Activated CD4-positive, alpha-beta T cell treated with anti-CD3 and anti-CD28 coated beads for 1 hour (primary cell): Measurements from ENCODE around the gene CHMP4B.

Experiments used
- DNase-seq: peaks from one replicate; pipeline ENCODE4 v3.0.0-alpha.2; 2020

CHMP4B gene

GRCh38 chr20:33866398-33867100 lies 55.4 kb downstream of the CHMP4B start:
- DNase-seq, result no peak

GRCh38 chr20:33868042-33868441 lies 56.9 kb downstream of the CHMP4B start:
- DNase-seq, result no peak

GRCh38 chr20:33868595-33868994 lies 57.4 kb downstream of the CHMP4B start:
- no peak for DNase-seq

GRCh38 chr20:33869283-33869682 lies 58.1 kb downstream of the CHMP4B start:
- no peak for DNase-seq

GRCh38 chr20:33871362-33871761 lies 60.2 kb downstream of the CHMP4B start:
- no peak for DNase-seq

GRCh38 chr20:33874129-33874528 lies 63.0 kb downstream of the CHMP4B start:
- no peak for DNase-seq

GRCh38 chr20:33875055-33875454 lies 63.9 kb downstream of the CHMP4B start:
- no peak for DNase-seq

- no peak for DNase-seq
Observed at GRCh38 chr20:33875534-33876026, 64.4 kb downstream of the CHMP4B start.

- DNase-seq, result no peak
Observed at GRCh38 chr20:33878583-33878982, 67.4 kb downstream of the CHMP4B start.

- no peak for DNase-seq
Observed at GRCh38 chr20:33880396-33880795, 69.2 kb downstream of the CHMP4B start.

GRCh38 chr20:33881989-33882388 lies 70.8 kb downstream of the CHMP4B start:
- no peak for DNase-seq

- DNase-seq, result no peak
Observed at GRCh38 chr20:33882481-33882880, 71.3 kb downstream of the CHMP4B start.

GRCh38 chr20:33883164-33883563 lies 72.0 kb downstream of the CHMP4B start:
- no peak for DNase-seq

- DNase-seq, result no peak
Observed at GRCh38 chr20:33884633-33885032, 73.5 kb downstream of the CHMP4B start.

- DNase-seq, result no peak
Observed at GRCh38 chr20:33889312-33889711, 78.2 kb downstream of the CHMP4B start.

- DNase-seq, result no peak
Observed at GRCh38 chr20:33890557-33890956, 79.4 kb downstream of the CHMP4B start.

- DNase-seq, result no peak
Observed at GRCh38 chr20:33893314-33893713, 82.2 kb downstream of the CHMP4B start.

- no peak for DNase-seq
Observed at GRCh38 chr20:33894798-33895197, 83.7 kb downstream of the CHMP4B start.

- no peak for DNase-seq
Observed at GRCh38 chr20:33896509-33896908, 85.4 kb downstream of the CHMP4B start.

- DNase-seq, result no peak
Observed at GRCh38 chr20:33897313-33897912, 86.3 kb downstream of the CHMP4B start.

GRCh38 chr20:33899106-33899505 lies 88.0 kb downstream of the CHMP4B start:
- no peak for DNase-seq

GRCh38 chr20:33900521-33901131 lies 89.5 kb downstream of the CHMP4B start:
- DNase-seq, result no peak

GRCh38 chr20:33901132-33901523 lies 90.0 kb downstream of the CHMP4B start:
- DNase-seq, result no peak

- no peak for DNase-seq
Observed at GRCh38 chr20:33902011-33902410, 90.9 kb downstream of the CHMP4B start.
